EL (cell line): ENCODE results near the gene CCDC88A.
"Not testable (repeated sequence)": the region's sequence is repeated elsewhere in the genome, so short reads cannot be mapped to it uniquely, and the experiment has no call there.

Experiments used
- DNase-seq: peaks from one replicate; pipeline ENCODE4 v3.0.0-alpha.2; 2016

CCDC88A gene

DNA sequence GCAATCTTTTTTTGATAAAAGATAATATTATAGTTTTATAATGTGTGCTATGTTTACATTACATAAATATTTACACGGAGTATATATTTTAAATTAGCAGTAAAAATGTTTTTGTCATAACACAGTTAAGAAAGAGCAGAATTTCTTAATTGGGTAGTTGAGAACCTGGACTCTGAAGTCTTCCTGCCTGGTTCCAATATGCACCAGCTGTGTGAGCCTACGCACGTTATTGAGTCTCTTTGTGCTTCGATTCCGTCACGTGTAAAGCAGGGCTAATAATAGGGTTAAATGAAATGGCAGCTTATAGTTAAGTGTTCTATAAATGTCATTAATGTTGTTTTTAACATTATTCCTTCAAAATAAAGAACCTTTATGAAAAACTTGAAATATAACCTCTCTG, 1.2 kb upstream of the CCDC88A start:
- DNase-seq, result no peak

DNA sequence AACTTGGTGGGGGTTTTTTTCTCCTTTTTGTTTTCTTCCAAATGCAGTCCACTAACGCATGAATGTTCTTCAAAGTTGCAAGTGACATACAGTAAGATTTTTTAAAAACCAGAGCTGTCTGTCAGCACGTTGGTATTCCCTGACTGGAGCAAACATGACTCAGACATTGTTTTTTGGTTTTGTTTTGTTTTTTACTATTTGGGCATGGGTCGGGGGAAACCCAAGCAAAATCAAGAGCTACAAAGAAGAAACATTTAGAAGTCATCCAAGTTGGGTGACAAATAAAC, 726 bp upstream of the CCDC88A start:
- no peak for DNase-seq

DNA sequence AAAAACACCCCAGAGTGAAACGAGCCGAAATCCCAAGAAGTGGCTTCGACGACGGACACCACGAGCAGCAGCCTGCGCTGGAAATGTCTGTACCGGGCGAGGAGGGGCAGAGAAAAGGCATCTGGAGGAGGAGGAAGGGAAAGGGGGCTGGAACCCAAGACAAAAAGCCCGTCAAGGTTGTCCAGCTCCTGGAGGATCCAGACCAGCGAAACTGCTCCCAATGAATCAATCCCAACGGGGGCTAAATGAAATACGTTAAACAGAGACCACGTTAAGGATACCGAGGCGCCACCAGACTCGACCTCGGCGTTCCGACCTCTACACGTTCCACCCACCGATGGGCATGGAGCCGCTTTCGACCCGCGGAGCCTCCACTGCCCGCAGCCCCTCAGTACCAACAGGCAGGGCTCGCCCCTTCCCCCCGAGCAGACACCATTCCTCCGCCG, 400 bp downstream of the CCDC88A start:
- DNase-seq, result peak; percentile 57

DNA sequence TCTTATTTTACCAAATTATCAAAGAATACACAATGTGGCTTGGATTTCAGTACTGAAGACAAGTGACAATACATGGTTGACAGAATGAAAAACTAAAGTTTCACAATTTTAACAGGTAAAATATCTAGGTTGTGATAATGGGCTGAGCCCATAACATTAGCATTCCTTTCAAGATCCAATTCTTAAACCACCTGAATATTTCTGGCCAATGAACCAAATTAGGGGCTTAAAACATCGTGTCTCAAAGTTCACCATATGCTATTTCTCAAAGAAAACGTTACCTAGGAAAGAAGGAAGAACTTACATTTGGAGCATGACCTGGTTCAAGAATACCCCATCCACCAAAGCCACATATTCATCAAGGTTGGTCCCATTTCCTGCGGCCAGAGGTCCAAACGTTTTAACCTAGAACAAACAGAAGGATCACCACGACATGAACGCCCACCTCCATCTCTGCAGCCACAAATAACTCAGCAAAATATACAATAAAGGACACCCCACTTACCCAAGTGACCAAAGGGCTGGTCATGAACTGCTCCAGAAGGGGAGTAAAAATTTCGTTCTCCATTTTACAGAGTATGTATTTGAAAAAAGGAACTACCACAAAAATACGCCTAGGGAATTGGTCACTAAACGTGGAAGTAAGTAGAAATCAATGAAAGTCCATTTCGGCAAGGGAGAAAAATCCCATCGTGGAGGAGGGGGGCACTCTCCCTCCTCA, 984 bp downstream of the CCDC88A start:
- DNase-seq, result peak; percentile 12

DNA sequence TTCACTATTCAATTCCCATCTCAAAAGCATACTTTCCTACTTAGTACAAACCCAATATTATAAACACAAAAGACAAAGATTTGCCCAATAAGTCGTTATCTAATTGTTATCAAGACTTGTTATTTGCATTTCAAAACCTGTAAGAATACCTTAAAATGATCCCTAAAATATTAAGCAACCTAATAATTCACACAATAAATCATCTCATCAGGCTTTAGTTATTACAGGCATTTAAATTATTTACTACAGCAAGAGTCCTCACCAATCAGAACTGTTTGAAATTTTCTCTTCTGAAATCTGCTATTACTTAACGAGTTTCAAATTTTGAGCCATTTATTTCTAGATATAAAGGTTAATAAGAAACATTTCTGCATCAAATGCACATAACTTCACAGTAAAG, 1.6 kb downstream of the CCDC88A start:
- peak; percentile 17 for DNase-seq

DNA sequence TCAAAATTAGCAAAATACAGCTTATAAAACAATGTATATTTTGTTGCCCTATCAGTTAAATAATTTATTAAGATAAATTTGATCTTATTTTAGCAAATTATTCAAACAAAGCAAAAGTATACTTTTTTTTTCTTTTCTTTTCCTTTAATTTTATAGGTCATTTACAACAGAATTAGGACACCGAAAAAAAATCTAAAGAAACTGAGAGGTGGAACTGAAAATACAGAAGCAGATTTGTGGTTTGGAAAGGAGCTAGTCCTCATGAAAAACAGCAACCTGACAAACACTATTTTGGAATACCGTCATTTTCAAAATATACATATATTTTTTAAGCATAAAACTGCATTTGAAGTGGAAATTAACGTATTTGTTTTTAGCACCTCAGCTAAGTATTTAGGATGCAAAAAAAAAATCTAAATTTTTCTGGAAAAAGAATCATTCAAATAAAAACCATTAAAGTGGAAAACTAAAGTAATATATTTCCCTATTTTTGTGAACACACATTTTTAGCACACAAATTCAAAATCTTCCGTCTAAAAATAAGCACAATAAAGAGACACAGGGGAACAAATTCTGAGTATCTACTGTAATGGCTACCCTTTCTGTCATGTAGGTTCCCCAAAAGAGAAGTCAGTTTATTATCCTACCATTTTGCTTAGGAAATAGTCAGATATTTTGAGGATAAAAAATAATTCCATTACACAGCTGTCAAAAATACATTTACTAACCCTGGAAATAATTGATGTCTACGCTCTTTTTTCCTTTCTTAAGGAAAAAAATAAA, 2.7 kb downstream of the CCDC88A start:
- no peak for DNase-seq

DNA sequence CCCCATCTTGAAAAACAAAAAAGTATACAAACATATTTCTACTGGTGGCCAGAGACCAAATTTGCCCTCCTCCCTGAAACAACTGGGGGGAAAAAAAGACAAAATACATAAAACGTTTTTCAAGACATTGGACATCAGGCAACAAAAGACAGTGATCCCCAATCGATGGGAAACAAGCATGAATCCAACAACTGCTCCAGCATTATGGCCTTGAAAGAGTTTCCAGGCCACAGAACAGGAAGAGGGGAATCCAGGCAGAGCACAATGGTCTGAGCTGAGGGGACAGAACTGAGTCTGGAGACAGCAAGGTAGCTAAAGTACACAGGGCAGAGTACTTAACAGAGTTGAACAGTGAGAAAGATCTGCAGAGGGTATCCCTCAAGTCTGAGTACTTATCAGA, 4.4 kb downstream of the CCDC88A start:
- DNase-seq, result no peak

DNA sequence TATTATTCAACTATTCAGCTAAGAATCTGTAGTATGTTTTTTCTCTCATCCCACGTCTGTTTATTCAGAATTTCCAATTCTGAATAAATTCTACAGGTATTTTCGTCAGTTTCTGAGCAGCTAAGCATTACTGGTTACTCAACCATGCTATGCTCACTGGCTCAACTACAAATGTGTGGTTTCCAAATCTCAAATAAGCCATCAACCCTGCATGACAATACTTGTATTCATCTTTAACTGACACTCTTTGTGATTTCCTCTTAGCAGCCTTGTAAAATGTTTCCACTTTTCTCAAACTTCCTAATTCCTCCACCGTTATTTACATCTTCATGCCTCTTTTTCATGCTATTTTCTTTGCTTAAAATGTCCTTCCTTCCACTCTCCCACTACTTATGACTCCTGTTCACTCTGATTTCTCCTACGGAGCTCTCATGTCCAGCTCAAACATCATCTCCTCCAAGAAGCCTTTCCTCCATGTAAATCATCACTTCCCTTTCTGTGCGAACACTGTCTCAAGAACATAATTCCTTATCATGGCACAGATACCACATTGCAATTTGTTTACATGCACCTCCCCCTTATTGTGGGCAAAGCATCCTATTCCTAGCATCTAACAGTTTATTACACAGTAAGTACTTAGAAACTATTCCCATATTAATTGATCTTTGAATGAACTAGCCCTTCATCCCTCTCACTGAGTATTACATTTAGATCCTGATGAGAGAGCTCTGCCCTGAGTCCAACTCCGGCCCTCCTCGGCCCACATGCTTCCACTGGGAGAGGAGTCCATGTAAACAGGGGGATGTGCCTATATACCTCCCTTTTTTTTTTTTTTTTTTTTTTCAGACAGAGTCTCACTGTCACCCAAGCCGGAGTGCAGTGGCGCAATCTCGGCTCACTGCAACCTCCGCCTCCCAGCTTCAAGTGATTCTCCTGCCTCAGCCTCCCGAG, 10.5 kb downstream of the CCDC88A start:
- peak; percentile 38 for DNase-seq

DNA sequence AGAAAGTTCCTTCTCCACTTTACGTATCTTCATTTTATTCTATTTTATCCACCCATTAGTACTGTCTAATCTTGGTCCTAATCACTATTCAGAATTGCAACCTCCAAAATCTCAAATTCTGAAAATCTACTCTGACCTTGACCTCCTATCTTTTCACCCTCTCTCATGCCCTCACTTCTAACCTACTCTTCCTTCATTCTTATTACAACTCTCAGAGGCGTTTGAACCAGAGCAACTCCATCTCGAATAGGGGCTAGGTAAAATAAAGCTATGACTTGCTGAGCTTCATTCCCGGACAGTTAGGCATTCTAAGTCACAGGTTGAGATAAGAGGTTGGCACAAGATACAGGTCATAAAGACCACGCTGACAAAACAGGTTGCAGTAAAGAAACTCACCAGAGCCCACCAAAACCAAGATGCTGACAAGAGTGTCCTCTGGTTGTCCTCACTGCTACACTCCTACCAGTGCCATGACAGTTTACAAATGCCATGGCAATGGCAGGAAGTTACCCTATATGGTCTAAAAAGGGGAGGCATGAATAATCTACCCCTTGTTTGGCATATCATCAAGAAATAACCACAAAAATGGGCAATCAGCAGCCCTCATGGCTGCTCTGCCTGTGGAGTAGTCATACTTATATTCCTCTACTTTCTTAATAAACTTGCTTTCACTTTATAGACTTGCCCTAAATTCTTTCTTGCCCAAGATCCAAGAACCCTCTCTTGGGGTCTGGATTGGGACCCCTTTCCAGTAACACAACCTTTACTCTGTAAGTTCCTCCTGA, 11.4 kb downstream of the CCDC88A start:
- DNase-seq, result peak; percentile 77

DNA sequence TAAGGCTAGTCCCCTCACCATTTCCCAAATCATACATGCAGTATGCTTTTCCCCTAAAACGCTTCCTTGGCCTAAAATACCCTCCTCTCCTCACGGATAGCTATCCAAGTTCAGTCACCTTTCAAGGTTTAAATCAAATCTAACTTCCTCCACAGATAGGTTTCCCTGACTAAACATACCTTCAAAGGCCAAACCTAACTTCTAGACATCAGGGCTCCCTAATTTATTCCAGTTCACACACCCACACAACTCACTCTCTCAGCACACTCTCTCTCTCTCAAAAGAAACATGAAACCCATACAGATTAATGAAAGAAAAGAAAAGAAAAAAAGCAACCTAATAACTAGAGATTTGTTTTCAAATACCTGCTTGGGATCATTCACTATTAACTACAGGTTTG, 14.5 kb downstream of the CCDC88A start:
- DNase-seq, result no peak

DNA sequence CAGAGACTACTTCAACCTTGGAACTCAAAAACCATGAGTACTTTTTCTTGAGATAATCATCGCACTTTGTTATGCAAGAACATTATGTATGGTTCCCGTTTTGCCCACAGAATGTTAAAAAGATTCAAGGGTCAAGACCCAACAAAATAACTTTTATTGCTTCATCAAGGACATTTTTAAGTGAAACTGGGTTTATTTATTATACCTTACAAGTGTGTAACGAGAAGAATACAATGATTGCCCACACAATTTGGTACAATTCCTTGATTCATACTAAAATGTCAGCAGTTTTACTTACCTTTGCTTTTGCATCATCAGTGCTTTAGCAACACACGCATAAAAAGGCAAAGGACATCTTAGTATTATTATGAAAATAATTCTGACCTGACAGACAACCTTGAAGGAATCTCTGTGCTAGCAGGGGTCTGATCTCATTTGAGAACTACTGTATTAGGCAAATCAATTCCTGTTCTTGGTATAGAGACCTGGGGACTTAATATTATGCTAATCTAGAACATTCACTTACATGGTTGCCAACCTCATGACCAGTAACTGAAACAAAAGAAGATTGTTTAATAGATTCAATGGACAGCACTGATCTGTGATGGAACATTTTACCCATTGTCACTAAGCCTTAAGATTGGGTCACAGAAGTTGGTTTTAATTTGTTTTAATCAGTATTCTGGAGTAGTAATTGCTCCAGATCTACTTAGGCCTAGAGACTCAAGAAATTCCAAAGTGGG, 16.2 kb downstream of the CCDC88A start:
- DNase-seq, result no peak

DNA sequence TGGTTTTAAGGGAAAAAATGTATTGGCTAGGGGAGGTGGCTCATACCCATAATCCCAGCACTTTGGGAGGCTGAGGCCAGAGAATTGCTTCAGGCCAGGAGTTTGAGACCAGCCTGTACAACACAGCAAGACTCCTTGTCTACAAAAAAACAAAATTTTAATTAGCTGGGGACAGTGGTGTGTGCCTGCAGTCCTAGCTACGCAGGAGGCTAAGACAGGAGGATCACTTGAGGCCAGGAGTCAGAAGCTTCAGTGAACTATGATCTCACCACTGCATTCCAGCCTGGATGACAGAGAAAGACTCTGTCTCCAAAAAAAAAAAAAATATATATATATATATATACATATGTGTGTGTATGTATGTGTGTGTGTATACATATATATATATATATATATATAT, 18.5 kb downstream of the CCDC88A start:
- peak; percentile 31 for DNase-seq

DNA sequence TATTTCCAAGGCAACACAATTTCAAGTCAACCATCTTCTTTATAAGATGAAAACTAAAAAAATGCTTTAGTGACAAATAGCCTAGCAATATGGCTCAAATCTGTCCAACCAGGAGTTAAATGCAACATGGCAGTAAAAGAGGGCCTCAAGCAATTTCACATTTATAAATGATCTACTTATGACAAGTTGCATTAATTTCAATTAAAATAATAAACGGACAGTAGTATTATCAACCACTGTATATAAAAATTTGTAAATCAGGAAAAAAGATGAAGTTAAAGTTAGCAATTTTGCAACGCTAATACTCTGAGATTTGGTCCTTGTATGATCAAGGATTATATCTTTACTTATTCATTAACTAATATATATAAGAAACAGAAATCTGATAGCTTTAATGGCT, 19.3 kb downstream of the CCDC88A start:
- no peak for DNase-seq

DNA sequence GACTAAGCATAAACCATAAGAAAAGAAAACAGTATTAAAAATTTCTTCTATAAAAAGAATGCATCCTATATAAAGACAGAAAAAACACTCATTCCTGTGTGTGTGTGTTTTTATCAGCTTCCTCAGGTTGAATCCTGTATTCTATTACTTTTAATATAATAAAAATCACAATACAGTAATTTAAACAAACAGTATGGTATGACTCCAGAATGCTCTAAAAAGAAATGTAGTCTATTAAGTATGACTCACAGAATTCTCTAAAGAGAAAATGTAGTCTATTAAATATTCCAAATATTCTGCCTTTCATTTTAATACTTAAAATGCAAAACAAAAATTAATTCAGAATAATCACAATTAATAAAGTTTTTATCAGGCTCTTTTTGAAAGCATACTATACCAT, 19.8 kb downstream of the CCDC88A start:
- DNase-seq, result no peak

DNA sequence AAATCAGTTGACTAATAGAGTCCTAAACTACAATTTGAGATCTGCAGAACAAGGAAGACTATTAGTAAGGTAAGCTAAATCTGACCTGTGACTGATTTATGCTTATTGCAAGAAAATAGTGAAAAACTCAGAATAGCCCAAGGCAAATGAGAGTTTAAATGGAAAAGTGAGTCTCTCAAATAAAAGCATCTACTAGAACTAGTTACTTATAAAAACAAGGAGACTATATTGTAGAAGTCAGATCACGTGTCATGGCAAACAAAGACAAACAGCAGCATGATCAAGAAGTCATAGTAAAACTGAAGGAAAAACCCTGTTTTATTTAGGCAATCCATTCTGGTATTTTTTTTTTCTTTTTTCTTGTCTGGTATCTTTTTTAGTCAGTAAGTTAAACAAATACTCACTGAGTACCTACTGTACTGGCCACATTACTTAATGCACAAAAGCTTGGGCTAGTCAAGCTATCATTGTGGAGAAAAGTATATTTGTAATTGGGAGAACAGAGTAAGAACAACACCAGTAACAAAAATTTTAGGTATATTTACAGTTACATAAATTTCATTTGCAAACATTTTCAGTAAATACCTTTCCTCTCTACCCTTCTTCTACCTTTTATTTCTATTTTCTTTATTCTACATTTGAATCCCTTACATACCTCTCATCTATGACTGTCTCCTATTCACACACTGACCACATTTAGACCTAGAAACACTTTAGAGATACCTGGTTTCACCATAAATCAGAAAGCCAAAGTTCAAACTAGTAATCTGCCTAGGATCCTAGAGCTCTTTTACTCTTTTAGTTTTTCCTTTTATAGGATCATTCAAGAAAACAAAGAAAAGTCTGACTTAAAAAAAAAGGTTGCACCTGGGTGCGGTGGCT, 23.7 kb downstream of the CCDC88A start:
- DNase-seq, result no peak

DNA sequence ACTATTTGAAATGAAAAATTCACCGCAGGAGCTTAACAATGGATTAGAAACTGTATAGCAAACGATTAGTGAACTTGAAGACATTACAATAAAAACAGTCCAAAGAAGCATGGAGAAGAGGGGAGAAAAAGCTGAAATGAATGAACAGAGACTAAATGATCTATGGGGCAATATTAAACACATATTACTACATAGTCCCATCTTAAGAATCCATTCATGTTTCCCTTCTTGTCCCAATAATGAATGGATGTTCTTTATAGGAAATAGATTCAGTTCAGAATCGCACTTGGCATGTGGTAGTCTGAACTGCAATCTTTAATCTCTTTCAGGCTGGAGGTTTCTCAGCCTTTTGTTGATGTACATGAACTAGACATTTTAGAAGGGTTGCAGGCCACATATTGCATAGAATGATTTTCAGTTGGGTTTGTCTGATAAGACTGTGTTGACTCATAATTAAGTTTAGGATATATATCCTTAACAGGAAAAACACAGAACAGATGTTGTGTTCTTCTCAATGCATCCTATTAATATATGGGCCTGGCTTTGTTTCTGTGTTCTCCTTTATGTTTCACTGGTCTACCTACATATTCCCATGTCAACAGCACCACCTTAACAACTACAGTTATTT, 27.9 kb downstream of the CCDC88A start:
- no peak for DNase-seq

DNA sequence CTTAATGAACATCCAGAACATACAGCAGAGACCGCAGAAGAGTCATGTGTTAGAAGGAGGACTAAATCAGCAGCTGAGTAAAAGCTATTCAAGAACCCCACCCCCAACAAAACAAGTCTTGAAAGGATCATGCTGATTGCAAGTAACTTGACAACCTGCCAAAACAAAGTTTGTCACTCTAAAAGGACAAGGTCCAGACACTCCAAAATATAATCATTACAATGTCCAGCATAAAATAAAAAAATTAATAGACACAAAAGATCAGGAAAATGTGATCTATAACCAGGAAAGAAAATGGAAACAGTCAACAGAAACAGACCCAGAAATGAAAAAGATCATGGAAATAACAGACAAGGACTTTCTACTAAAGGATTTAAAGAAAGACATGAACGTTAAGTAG, 28.5 kb downstream of the CCDC88A start:
- no peak for DNase-seq

DNA sequence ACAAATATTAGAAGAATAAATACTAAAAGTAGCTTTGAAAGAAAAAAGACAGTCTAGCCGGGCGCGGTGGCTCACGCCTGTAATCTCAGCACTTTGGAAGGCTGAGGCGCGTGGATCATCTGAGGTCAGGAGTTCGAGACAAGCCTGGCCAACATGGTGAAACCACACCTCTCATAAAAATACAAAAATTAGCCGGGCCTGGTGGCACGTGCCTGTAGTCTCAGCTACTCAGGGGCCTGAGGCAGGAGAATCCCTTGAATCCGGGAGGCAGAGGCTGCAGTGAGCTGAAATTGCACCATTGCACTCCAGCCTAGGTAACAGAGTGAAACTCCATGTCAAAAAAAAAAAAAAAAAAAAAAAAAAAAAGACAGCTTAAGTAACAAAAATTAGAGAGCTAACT, 34.1 kb downstream of the CCDC88A start:
- DNase-seq, result not testable (repeated sequence)

DNA sequence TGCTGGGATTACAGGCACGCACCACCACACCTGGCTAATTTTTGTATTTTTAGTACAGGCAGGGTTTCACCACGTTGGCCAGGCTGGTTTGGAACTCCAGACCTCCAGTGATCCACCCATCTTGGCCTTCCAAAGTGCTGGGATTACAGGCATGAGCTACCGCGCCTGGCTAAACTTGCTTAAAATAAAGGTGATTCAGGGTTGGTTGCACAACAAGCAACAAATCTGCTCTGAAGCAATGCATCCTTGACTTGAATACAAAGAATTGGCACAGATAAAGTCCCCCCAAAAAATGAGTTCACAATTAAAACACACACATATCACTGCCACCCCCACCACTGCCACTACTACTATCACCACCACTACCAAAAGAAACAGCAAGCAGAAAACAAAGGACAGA, 34.9 kb downstream of the CCDC88A start:
- DNase-seq, result no peak

DNA sequence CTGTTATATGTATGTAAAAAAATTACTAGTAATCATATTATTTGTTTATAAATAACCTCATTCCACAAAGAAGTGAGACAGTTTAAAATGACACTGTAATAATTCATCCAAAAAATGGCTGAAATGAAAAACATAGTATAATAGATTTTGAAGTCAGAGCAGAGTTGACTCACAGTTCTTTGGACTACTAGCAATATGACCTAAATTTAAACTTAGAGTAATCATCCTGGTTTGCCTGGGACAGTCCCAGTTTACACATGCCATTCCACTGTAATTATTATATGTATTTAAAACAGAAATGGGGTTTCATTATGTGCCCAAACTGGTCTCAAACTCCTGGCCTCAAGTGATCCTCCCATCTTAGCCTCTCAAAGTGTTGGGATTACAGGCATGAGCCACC, 48.3 kb downstream of the CCDC88A start:
- DNase-seq, result no peak

DNA sequence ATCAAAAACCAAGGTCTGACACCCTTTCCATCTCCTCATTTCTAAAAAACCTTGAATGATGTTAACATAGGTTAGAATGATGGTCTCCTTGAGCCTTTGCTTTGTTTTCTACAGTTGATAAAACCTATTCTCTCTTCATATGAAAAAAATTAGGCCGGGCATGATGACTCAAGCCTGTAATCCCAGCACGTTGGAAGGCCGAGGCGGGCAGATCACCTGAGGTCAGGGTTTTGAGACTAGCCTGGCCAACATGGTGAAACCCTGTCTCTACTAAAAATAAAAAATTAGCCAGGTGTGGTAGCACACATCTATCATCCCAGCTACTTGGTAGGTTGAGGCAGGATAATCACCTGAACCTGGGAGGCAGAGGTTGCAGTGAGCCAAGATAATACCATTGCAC, 49.4 kb downstream of the CCDC88A start:
- no peak for DNase-seq
